ENCODE results near the gene HOMER1. TPM values are rescaled to one million over a fixed set of nuclear protein-coding genes. Genes with fewer than 3 reads are reported as not detected.

Gene HOMER1
- total RNA-seq, 1 experiment from 2014 or later, result 17.2 TPM

DNA sequence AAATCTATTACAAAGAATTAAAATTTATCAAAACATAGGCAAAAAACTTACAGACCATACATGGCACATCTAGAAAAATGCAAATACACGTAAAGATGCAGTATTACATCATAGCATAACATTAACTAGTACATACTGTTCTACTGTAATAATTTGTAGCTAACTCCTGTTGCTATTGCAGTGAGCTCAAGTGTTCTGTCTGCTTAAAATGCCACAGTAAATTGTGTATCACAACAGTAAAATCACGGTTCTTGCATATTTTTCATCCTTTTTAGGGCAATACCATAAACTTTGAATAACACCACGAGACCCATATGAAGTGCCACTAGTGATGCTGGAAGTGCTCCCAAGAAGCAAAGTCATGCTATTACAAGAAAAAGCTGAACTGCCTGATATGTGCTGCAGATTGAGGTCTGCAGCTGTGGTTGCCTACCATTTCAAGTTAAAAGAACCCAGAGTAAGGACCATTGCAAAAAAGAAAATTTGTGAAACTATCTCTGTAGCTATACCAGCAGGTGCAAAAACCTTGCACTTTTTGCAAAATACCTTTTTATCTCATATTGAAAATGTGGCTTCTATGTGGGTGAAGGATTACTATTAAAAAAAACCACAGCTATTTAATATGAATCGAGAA is 14.2 kb downstream of the HOMER1 start:
- H3K9me3 Mint-ChIP-seq (ENCODE audit: unreplicated experiment), result no peaks in the 10 kb centered on the region
- H3K27me3 Mint-ChIP-seq (ENCODE audit: insufficient read depth, unreplicated experiment), result no peaks in the 10 kb centered on the region
- TF ChIP-seq, protein P1, sequence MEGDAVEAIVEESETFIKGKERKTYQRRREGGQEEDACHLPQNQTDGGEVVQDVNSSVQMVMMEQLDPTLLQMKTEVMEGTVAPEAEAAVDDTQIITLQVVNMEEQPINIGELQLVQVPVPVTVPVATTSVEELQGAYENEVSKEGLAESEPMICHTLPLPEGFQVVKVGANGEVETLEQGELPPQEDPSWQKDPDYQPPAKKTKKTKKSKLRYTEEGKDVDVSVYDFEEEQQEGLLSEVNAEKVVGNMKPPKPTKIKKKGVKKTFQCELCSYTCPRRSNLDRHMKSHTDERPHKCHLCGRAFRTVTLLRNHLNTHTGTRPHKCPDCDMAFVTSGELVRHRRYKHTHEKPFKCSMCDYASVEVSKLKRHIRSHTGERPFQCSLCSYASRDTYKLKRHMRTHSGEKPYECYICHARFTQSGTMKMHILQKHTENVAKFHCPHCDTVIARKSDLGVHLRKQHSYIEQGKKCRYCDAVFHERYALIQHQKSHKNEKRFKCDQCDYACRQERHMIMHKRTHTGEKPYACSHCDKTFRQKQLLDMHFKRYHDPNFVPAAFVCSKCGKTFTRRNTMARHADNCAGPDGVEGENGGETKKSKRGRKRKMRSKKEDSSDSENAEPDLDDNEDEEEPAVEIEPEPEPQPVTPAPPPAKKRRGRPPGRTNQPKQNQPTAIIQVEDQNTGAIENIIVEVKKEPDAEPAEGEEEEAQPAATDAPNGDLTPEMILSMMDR (IDR thresholded peaks at IDR 0.05; ENCODE audit: unreplicated experiment), result no peak
- H3K36me3 Mint-ChIP-seq (ENCODE audit: insufficient read depth, unreplicated experiment), result no peaks in the 10 kb centered on the region
- H3K4me3 Mint-ChIP-seq (ENCODE audit: unreplicated experiment), result peak overlapping the region; percentile 35
- no peak for DNase-seq (ENCODE audit: unreplicated experiment)
- BruUV-seq (replicated peaks), result no TSS peak
- peaks cover 34% of the 10 kb centered on the region for H3K4me1 Mint-ChIP-seq (ENCODE audit: insufficient read depth, unreplicated experiment)
- ChIA-PET POLR2A (interaction anchor here (0.6 to 13.3 kb wide), 6 partner anchors 12 to 853 kb away, joined by 3 to 235 read pairs (median 4); partner anchors contain the start of genes HOMER1 and JMY), CTCF (interaction anchor here (0.6 to 4.8 kb wide), 5 partner anchors 9 to 1808 kb away, joined by 3 to 23 read pairs (median 4); partner anchors contain the start of gene HOMER1)
- intact Hi-C loops (cut with micrococcal nuclease), result no loop called here
- no peak overlapping the region for H3K27ac Mint-ChIP-seq (ENCODE audit: low read depth, unreplicated experiment)

DNA sequence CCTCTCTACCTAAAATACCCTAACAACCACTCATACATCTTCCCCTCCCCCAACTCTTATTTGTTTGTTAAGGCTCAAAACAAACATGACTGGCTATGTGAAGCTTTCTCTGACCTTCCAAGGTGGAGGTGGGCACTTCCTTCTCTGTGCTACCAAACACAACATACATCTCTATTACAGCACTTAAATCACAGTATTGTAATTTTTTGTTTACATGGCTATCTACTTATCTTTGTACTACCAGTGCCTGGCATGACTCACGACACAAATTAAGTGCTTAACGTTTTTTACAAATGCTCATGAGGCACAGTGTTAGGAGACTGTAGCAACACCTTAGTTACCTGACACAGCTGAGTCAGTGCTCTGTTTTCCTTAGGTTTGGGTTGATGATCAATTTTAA is 18.6 kb downstream of the HOMER1 start:
- TF ChIP-seq, protein P1 (IDR thresholded peaks at IDR 0.05; ENCODE audit: unreplicated experiment), result no peak
- POLR2A ChIA-PET, result interaction anchor here (1.0 to 13.3 kb wide), 6 partner anchors 10 to 258 kb away, joined by 3 to 235 read pairs (median 4); partner anchors contain the start of gene HOMER1
- H3K27ac Mint-ChIP-seq (ENCODE audit: low read depth, unreplicated experiment), result peak overlapping the region; percentile 60
- intact Hi-C loops (cut with micrococcal nuclease), result no loop called here
- H3K9me3 Mint-ChIP-seq (ENCODE audit: unreplicated experiment), result no peaks in the 10 kb centered on the region
- DNase-seq (ENCODE audit: unreplicated experiment), result peak; percentile 52
- no peak overlapping the region for H3K4me3 Mint-ChIP-seq (ENCODE audit: unreplicated experiment)
- no peaks in the 10 kb centered on the region for H3K36me3 Mint-ChIP-seq (ENCODE audit: insufficient read depth, unreplicated experiment)
- peaks cover 37% of the 10 kb centered on the region for H3K4me1 Mint-ChIP-seq (ENCODE audit: insufficient read depth, unreplicated experiment)
- BruUV-seq (replicated peaks), result no TSS peak
- H3K27me3 Mint-ChIP-seq (ENCODE audit: insufficient read depth, unreplicated experiment), result no peaks in the 10 kb centered on the region
- CTCF ChIA-PET, result interaction anchor here (0.6 kb wide), 1 partner anchor 31 kb away, joined by 3 read pairs; no protein-coding TSS in a partner anchor

DNA sequence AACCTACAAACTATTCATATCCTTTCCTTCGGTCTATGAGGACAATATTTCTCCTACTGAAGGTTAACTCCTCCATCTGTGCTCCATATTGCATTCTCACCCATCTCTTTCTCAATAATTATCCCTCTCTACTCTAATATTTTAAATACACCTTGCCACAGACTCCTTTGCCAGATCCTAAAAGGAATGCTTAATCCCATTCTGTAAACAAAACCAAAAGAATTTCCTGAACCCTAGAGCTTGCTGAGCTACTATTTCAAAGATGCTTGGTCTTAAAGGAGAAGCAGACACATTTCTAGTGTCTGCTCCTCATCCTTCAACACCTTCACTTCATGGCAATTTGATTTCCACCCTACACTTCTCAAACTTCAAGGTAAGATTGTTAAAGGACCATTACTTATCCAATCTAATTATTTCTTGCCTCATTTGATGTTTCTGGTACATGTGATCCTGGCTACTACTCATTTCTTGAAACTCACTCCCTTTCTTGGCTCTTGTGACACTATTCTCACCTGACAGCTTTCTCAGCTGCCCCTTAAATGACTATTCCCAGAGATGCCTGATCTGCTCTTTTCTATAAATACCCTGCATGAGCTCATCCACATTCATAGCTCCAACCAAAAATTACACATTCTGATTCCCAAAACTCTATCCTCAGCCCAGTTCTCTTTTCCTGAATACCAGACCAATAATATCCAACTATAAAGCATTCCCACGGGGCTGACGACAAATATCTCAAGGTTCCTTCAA is 20.2 kb downstream of the HOMER1 start:
- H3K27ac Mint-ChIP-seq (ENCODE audit: low read depth, unreplicated experiment), result no peak overlapping the region
- intact Hi-C loops (cut with micrococcal nuclease), result no loop called here
- TF ChIP-seq, protein P1 (IDR thresholded peaks at IDR 0.05; ENCODE audit: unreplicated experiment), result no peak
- no peaks in the 10 kb centered on the region for H3K9me3 Mint-ChIP-seq (ENCODE audit: unreplicated experiment)
- BruUV-seq (replicated peaks), result no TSS peak
- H3K27me3 Mint-ChIP-seq (ENCODE audit: insufficient read depth, unreplicated experiment), result no peaks in the 10 kb centered on the region
- ChIA-PET CTCF (interaction anchor here (0.6 to 1.1 kb wide), 3 partner anchors 18 to 503 kb away, joined by 3 read pairs; no protein-coding TSS in a partner anchor), POLR2A (interaction anchor here (0.6 to 13.3 kb wide), 5 partner anchors 8 to 639 kb away, joined by 3 to 235 read pairs (median 3); partner anchors contain the start of gene HOMER1)
- H3K36me3 Mint-ChIP-seq (ENCODE audit: insufficient read depth, unreplicated experiment), result no peaks in the 10 kb centered on the region
- no peak overlapping the region for H3K4me3 Mint-ChIP-seq (ENCODE audit: unreplicated experiment)
- no peak for DNase-seq (ENCODE audit: unreplicated experiment)
- peaks cover 33% of the 10 kb centered on the region for H3K4me1 Mint-ChIP-seq (ENCODE audit: insufficient read depth, unreplicated experiment)

DNA sequence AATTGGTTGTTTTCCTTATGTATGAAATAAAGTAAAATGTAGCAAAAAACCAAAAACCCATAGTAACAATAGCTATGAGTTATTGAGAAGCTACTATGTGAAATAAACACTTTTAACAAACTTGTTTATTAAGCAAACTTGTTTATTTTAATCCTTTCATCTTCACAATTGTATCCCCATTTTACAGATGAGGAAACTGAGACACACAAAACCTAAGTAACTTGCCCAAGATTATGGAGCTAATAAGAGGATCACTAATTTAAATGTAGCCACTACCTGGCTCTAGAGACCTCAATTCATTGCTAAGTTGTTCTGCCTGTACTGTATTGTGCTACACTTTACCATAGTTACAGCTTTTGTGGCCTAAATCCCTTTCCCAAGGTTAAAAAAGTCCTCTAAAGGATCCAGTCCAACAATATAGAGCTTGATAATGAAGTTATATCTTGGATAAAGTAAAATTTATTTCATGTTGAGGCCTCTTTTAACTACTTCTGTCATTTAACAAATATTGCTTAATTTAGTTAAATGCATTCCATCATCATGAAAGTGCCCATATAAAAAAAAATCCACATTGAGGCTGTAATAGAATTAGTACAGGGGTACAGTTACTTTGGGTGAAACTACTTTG is 22.1 kb downstream of the HOMER1 start:
- no peaks in the 10 kb centered on the region for H3K9me3 Mint-ChIP-seq (ENCODE audit: unreplicated experiment)
- BruUV-seq (replicated peaks), result no TSS peak
- H3K36me3 Mint-ChIP-seq (ENCODE audit: insufficient read depth, unreplicated experiment), result no peaks in the 10 kb centered on the region
- TF ChIP-seq, protein P1 (IDR thresholded peaks at IDR 0.05; ENCODE audit: unreplicated experiment), result no peak
- H3K27me3 Mint-ChIP-seq (ENCODE audit: insufficient read depth, unreplicated experiment), result no peaks in the 10 kb centered on the region
- H3K4me1 Mint-ChIP-seq (ENCODE audit: insufficient read depth, unreplicated experiment), result peaks cover 30% of the 10 kb centered on the region
- no peak for DNase-seq (ENCODE audit: unreplicated experiment)
- H3K4me3 Mint-ChIP-seq (ENCODE audit: unreplicated experiment), result no peak overlapping the region
- CTCF ChIA-PET, result no interaction called here
- intact Hi-C loops (cut with micrococcal nuclease), result no loop called here
- no peak overlapping the region for H3K27ac Mint-ChIP-seq (ENCODE audit: low read depth, unreplicated experiment)
- POLR2A ChIA-PET, result interaction anchor here (0.5 to 5.7 kb wide), 3 partner anchors 21 to 1194 kb away, joined by 3 to 58 read pairs (median 3); partner anchors contain the start of genes HOMER1 and TENT2

Data from MCF 10A (cell line).